ENCODE results near the gene CUX1.

Gene CUX1

DNA sequence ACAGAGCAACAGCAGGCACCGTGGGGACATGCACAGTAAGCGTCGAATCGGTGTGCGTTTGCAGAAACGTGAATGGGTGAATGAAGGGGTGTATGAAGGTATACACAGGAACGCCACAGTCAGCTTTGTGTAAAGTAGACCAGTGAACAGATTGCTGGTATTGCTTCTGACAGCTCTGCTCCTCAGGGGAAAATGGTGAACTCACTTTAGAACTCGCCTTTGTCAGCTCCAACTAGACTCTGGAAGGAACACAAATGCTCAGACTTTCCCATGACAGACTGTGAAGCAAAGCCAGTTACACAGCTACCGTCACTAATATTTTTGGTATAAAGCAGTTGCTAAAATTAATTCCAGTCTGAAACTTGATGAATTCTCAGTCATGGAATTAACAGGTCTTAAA lies 78.9 kb downstream of the CUX1 start:
- no peak for DNase-seq (ENCODE audit: low read depth in 2 of 2)

DNA sequence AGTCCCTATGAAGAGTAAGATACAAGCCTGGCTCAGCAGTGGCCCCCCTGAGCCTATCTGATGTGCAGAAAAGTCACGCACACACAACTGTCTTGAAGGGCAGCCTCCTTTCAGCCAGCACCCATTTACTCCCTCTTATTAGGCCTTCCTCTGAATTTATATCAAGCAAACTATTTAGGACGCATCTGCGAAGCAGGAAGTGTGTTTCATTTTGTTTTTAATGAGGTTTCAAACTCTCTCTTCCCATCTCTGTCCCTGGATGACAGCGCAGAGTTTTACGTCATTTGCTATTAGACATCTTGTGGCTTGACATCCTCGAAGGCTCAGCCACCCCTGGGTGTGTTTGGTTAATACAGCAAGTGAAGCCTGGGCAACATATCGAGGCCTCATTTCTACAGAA lies 79.5 kb downstream of the CUX1 start:
- no peak for DNase-seq (ENCODE audit: low read depth in 2 of 2)

GRCh38 chr7:101898106-101898505 lies 80.7 kb downstream of the CUX1 start:
- DNase-seq (ENCODE audit: low read depth in 2 of 2), result no peak

DNA sequence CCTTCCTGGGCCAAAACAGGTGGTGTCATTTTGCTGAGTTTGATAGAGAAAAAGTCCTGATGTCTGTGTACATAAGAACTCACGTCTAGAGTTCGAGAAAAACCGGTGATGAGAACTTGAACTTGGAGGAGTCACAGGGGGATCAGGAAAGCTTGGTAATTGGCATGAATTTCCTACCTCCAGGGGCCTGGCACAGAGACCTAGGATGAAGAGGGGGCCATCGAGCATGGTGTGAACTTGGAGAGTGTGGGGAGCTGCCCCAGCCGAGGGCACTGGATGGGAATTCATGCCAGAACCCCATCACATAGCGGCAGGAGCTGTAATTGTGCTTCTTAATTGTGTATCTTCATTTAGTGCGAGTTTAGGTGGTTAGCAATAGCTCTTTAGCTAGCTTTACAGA lies 82.2 kb downstream of the CUX1 start:
- DNase-seq (ENCODE audit: low read depth in 2 of 2), result no peak

DNA sequence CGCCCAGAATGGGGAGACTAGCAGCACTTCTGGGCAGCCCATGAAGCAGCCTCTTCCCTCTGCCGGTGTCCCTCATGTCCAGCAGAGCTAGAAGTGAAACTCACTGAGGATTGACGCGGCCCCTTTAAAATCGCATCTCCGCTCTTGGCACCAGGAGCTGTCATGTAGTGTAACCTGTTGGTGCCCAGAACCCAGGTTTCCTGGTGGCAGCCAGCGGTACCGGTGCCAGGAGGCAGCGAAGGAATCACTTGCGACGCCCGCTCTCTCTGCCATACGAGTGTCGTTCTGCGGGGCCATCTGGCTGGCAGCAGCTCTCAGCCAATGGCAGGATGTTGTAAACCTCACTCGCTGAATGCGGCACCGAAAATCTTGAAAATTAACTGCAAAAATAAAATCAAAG lies 82.7 kb downstream of the CUX1 start:
- DNase-seq (ENCODE audit: low read depth in 2 of 2), result no peak

DNA sequence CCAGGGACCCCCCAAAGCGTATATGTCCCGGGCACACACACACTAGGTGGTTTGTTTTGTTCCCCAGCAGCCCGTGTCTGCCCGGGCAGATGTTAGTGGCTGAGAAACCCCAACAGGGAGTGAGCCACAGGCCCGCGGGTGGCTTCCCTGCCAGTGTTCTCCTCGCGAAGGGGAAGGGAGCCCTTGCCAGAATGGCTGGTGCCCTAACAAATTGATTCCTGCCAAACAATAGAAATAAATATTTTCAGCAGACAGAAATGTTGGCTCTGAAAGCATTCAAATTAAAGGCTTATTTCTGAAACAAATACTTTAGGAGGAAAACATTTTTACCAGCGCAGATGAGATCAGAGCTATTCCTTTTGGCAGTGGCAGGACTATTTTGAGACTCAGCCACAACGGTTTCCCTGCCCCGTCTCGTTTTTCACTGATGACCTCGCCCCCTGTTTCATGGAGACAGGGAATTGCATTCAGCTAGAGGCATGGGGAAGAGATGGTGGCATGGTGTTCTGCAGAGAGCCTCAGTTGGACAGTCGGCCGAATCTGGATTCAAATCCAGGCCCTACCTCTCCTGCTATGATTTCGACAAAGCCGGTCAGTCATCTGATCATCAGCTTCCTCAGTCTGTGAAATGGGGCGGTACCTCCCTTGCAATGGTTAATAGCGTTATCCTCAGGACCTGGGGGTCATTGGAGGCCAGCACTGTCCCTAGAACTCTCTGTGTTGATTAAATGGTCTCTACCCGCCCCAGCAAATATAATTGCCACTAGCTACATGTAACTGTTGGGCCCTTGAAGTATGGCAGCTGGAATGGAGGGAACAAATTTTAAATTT lies 84.5 kb downstream of the CUX1 start:
- DNase-seq (ENCODE audit: low read depth in 2 of 2), result no peak

- no peak for DNase-seq (ENCODE audit: low read depth in 2 of 2)
Observed at GRCh38 chr7:101902680-101903514, 85.5 kb downstream of the CUX1 start.

- DNase-seq (ENCODE audit: low read depth in 2 of 2), result no peak
Observed at GRCh38 chr7:101903515-101903868, 86.1 kb downstream of the CUX1 start.

- no peak for DNase-seq (ENCODE audit: low read depth in 2 of 2)
Observed at GRCh38 chr7:101904019-101904418, 86.6 kb downstream of the CUX1 start.

DNA sequence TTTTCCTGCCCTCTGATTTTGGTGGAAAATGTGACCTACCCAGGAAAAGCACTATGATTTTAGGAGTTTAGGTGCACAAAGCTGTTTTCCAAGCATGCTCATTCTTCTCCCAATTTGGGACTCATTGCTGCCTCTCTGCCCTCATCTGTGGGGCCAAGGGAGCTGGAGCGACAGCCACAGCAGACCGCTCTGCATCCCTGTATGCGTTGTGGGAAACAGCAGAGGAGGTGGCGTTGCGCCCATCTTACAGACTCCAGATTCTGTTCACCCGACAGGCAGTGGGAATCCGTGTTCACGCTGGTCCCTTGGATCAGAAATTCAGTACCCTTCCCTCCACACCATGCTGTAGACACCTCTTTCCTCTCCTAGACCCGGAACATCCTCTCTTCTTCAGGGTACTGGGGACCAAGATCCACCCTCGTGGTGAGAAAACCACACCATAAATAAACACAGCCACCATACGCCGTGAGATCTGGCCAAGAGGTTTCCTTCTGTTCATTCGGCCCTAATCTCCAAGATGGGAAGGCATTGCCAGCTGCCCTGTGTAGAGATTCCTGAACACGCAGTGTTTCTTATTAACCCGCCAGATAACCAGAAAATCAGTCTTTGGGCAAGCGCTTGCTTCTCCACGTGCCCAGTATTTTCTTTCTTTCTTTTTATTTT lies 87.9 kb downstream of the CUX1 start:
- no peak for DNase-seq (ENCODE audit: low read depth in 2 of 2)

- DNase-seq (ENCODE audit: low read depth in 2 of 2), result no peak
Observed at GRCh38 chr7:101906291-101907240, 89.1 kb downstream of the CUX1 start.

- no peak for DNase-seq (ENCODE audit: low read depth in 2 of 2)
Observed at GRCh38 chr7:101910991-101911799, 93.8 kb downstream of the CUX1 start.

DNA sequence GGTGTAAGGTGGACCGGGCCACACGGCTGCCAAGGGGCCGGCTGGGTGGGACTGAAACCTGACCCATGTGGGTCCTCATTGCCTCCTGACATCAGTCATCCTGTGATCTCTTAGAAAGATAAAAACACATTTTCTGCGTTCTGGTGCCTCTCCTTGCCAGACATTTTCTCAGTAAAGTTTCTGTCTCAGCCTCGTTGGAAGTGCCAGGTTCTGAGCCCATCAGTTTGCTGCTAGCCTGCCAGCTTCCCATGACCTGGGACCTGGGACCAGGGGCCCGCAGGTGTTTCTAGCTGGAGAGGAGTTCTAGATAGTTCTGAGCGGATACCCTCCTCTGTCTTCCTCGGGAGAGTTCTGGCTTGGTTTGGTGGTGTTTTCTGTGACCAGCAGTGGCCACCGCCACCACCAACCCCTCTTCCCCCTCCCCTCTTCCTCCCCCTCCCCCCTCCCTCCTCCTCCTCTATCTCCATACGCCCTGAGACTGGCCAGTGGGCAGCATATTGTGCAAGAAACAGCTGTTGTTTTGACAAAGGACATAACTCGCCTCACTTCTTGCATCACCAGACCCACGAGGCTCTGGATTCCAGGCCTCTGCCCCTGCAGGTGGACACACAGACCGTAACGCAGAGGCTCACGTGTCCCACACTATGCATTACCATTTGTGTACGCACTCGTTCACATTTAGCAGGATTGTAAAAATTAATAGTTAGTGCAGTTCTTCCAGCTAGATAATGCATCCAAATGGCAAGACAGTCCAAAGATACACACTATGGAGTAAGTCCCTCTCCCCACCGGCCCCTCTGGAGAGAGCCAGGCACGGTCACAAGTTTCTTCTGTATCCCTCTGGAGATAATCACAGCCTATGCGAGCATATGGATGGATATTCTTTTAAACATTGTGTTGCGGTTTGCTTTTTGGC lies 94.6 kb downstream of the CUX1 start:
- DNase-seq (ENCODE audit: low read depth in 2 of 2), result no peak

GRCh38 chr7:101912716-101913110 lies 95.3 kb downstream of the CUX1 start:
- DNase-seq (ENCODE audit: low read depth in 2 of 2), result no peak

GRCh38 chr7:101913247-101913721 lies 95.9 kb downstream of the CUX1 start:
- no peak for DNase-seq (ENCODE audit: low read depth in 2 of 2)

GRCh38 chr7:101913851-101914250 lies 96.4 kb downstream of the CUX1 start:
- no peak for DNase-seq (ENCODE audit: low read depth in 2 of 2)

DNA sequence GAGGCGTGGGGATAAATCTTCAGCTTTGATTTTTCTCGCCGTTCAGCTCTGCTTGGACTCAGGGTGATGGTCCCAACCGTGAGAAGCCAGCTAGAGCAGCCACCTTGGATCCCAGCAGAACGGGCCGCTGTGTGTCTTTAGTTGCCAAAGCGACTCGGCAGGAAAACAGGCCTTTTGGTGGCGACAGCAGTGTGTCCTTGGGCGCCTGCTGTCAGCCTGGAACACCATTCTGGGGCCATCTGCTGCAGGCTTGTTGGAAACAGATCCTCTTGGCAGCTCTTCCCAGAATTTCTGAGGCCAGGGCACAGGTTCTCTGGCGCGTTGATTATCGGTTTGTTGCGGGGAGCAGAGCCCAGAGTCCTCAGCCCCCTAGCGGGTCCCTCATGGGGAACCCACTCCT lies 97.6 kb downstream of the CUX1 start:
- DNase-seq (ENCODE audit: low read depth in 2 of 2), result no peak

GRCh38 chr7:101916041-101916800 lies 98.8 kb downstream of the CUX1 start:
- no peak for DNase-seq (ENCODE audit: low read depth in 2 of 2)

GRCh38 chr7:101916876-101917275 lies 99.5 kb downstream of the CUX1 start:
- DNase-seq (ENCODE audit: low read depth in 2 of 2), result no peak

Measured in stimulated activated CD4-positive, alpha-beta T cell treated with anti-CD3 and anti-CD28 coated beads, Interleukin-12 subunit alpha, Interleukin-12 subunit beta, amount 100 ng/mL, for 24 hours (primary cell).